SW 1271 (cell line): ENCODE data around the gene IL1RAPL2.
"Not testable (repeated sequence)": the region's sequence is repeated elsewhere in the genome, so short reads cannot be mapped to it uniquely, and the experiment has no call there.

Experiments used
- DNase-seq, 2 experiments: peaks; one replicate each; lab custom pipeline; 2025; lab: John Stamatoyannopoulos, UW

The IL1RAPL2 gene

GRCh38 chrX:105168577-105168976 lies 602.6 kb downstream of the IL1RAPL2 start:
- DNase-seq, result no peak

- no peak for DNase-seq
Observed at GRCh38 chrX:105173071-105173470, 607.1 kb downstream of the IL1RAPL2 start.

- no peak for DNase-seq
Observed at GRCh38 chrX:105179644-105180043, 613.6 kb downstream of the IL1RAPL2 start.

GRCh38 chrX:105189093-105189492 lies 623.1 kb downstream of the IL1RAPL2 start:
- no peak for DNase-seq

- DNase-seq, result peak in 1 of 2 experiments; percentile 15
Observed at GRCh38 chrX:105190252-105190853, 624.4 kb downstream of the IL1RAPL2 start.

GRCh38 chrX:105191878-105192277 lies 625.9 kb downstream of the IL1RAPL2 start:
- DNase-seq, result no peak

GRCh38 chrX:105209406-105209805 lies 643.4 kb downstream of the IL1RAPL2 start:
- no peak for DNase-seq

GRCh38 chrX:105210258-105210657 lies 644.3 kb downstream of the IL1RAPL2 start:
- no peak for DNase-seq

GRCh38 chrX:105211066-105211575 lies 645.1 kb downstream of the IL1RAPL2 start:
- DNase-seq, result no peak

- DNase-seq, result no peak
Observed at GRCh38 chrX:105219454-105220401, 653.7 kb downstream of the IL1RAPL2 start.

GRCh38 chrX:105220636-105221035 lies 654.6 kb downstream of the IL1RAPL2 start, which contains the start of gene TEX13A:
Gene TEX13A, minus strand, starts transcription at chrX:105220694. Its CDS starts 297 bp downstream, at chrX:105220397.
- DNase-seq, result no peak

- DNase-seq, result no peak
Observed at GRCh38 chrX:105221374-105221773, 655.4 kb downstream of the IL1RAPL2 start.

- DNase-seq, result no peak
Observed at GRCh38 chrX:105226499-105226898, 660.5 kb downstream of the IL1RAPL2 start.

- no peak for DNase-seq
Observed at GRCh38 chrX:105228602-105229001, 662.6 kb downstream of the IL1RAPL2 start.

GRCh38 chrX:105229146-105229545 lies 663.1 kb downstream of the IL1RAPL2 start:
- no peak for DNase-seq

- not testable (repeated sequence) for DNase-seq
Observed at GRCh38 chrX:105237407-105237806, 671.4 kb downstream of the IL1RAPL2 start.

GRCh38 chrX:105241056-105241455 lies 675.1 kb downstream of the IL1RAPL2 start:
- DNase-seq, result no peak

GRCh38 chrX:105260291-105261043 lies 694.5 kb downstream of the IL1RAPL2 start:
- DNase-seq, result no peak

- no peak for DNase-seq
Observed at GRCh38 chrX:105263171-105263570, 697.2 kb downstream of the IL1RAPL2 start.

GRCh38 chrX:105263801-105264200 lies 697.8 kb downstream of the IL1RAPL2 start:
- no peak for DNase-seq

GRCh38 chrX:105265093-105265492 lies 699.1 kb downstream of the IL1RAPL2 start:
- no peak for DNase-seq

- DNase-seq, result no peak
Observed at GRCh38 chrX:105266456-105266855, 700.5 kb downstream of the IL1RAPL2 start.
